Measurements from ENCODE around the gene CCNY. TPM values are rescaled to one million over a fixed set of nuclear protein-coding genes. Genes with fewer than 3 reads are reported as not detected.

Gene CCNY
- total and polyA plus RNA-seq, 9 donors, result 48.0 to 99.6 (median 89.1) TPM

DNA sequence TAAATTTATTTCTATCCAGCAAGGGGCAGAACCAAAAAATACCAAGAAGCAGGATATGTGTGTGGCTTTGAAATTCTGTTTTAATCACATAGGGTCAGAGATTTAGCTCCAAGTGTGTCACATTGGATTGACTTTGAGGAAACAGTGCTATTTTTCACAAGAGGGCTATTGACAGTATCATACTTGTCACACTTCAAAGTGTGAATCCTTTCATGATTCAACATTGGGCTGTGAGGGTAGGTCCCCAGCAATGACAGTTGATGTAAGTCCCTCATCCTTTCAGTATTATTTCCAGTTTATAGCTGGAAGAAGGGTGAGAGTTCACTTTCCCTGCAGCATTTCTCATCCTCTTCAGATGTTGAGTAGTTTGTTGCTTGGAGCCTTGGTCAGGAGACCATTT is 7.4 kb downstream of the CCNY start:
- Histone ChIP-seq H3K27ac (ENCODE audit: low read length) (no peak overlapping the region), H3K4me3 (ENCODE audit: low read length) (no peak overlapping the region), H3K4me1 (ENCODE audit: control insufficient read depth, insufficient read depth, low read length) (peaks cover 21% of the 10 kb centered on the region), H3K27me3 (ENCODE audit: control insufficient read depth, insufficient read depth, low read length) (no peaks in the 10 kb centered on the region), H3K9me3 (replicated peaks; ENCODE audit: control insufficient read depth, low read depth, low read length) (no peaks in the 10 kb centered on the region), H3K36me3 (ENCODE audit: control insufficient read depth, insufficient read depth, low read length) (no peaks in the 10 kb centered on the region)
- DNase-seq, result no peak

DNA sequence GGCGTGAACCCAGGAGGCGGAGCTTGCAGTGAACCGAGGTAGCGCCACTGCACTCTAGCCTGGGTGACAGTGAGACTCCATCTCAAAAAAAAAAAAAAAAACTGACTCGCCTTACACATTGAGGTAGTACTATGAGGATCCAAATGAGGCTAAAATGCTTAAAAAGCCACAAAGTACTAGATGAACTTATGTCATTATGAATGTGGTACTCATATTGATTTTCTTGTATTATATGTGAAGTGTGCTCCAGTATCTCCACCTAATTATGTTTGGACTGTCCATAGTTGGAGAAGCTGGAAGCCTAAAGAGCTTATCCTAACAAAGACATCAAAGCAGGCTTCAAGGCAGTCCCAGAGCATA is 9.1 kb downstream of the CCNY start:
- no peak for DNase-seq
- no peaks in the 10 kb centered on the region for H3K36me3 ChIP-seq (ENCODE audit: control insufficient read depth, insufficient read depth, low read length)
- no CpG with 5 or more reads among the region's 5 CpGs for WGBS (ENCODE audit: insufficient coverage)
- no peak overlapping the region for H3K27ac ChIP-seq (ENCODE audit: low read length)
- peaks cover 20% of the 10 kb centered on the region for H3K4me1 ChIP-seq (ENCODE audit: control insufficient read depth, insufficient read depth, low read length)
- no peak overlapping the region for H3K4me3 ChIP-seq (ENCODE audit: low read length)
- no peaks in the 10 kb centered on the region for H3K9me3 ChIP-seq (replicated peaks; ENCODE audit: control insufficient read depth, low read depth, low read length)
- no peaks in the 10 kb centered on the region for H3K27me3 ChIP-seq (ENCODE audit: control insufficient read depth, insufficient read depth, low read length)

DNA sequence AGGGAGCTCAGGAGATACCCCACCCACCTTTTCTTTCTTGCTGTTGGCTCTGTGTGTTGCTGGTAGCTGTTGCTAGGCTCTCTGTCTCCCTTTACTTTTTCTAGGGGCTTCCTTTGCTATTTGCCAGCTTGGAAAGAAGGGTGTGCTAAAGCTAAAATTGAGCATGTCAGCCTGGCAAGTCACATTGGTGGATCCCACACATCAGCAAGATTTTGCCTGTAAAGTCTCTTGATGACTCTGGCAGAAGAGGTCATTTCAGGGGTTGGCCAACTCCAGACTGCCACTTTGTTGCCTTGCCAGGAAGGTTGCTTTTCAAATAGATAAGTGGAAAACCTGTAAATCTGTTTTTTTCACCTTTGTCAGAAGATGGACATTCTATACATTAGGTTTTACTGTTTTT is 9.9 kb downstream of the CCNY start:
- Histone ChIP-seq H3K27ac (ENCODE audit: low read length) (no peak overlapping the region), H3K4me1 (ENCODE audit: control insufficient read depth, insufficient read depth, low read length) (peaks cover 14% of the 10 kb centered on the region), H3K4me3 (ENCODE audit: low read length) (no peak overlapping the region), H3K27me3 (ENCODE audit: control insufficient read depth, insufficient read depth, low read length) (no peaks in the 10 kb centered on the region), H3K36me3 (ENCODE audit: control insufficient read depth, insufficient read depth, low read length) (no peaks in the 10 kb centered on the region), H3K9me3 (replicated peaks; ENCODE audit: control insufficient read depth, low read depth, low read length) (no peaks in the 10 kb centered on the region)
- DNase-seq, result peak; percentile 48

DNA sequence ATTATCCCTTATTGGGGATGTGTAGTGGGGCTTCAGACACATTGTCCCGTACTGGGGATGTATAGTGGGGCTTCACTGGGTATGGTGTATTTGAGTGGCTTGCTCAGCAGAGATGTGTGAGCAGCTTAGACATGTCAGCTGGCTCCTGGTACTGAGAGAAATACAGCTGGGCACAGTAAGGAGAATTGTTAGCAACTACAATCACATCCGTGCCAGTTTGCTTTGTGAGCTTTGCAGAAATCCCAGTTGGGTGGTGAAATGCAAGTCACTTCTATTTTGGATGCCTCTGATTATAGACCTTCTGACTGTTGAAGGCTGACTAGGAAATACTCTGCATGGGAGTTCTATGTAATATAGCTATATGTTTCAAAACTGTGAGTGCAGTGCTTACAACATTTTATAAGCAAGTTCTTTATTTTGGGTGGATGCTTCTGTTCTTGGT is 10.8 kb downstream of the CCNY start:
- Histone ChIP-seq H3K4me3 (ENCODE audit: low read length) (no peak overlapping the region), H3K27ac (ENCODE audit: low read length) (no peak overlapping the region), H3K4me1 (ENCODE audit: control insufficient read depth, insufficient read depth, low read length) (peaks cover 14% of the 10 kb centered on the region), H3K9me3 (replicated peaks; ENCODE audit: control insufficient read depth, low read depth, low read length) (no peaks in the 10 kb centered on the region), H3K27me3 (ENCODE audit: control insufficient read depth, insufficient read depth, low read length) (no peaks in the 10 kb centered on the region), H3K36me3 (ENCODE audit: control insufficient read depth, insufficient read depth, low read length) (no peaks in the 10 kb centered on the region)
- WGBS (ENCODE audit: insufficient coverage), result 67% methylated on average over 1 of the region's 2 CpGs
- peak; percentile 38 for DNase-seq

DNA sequence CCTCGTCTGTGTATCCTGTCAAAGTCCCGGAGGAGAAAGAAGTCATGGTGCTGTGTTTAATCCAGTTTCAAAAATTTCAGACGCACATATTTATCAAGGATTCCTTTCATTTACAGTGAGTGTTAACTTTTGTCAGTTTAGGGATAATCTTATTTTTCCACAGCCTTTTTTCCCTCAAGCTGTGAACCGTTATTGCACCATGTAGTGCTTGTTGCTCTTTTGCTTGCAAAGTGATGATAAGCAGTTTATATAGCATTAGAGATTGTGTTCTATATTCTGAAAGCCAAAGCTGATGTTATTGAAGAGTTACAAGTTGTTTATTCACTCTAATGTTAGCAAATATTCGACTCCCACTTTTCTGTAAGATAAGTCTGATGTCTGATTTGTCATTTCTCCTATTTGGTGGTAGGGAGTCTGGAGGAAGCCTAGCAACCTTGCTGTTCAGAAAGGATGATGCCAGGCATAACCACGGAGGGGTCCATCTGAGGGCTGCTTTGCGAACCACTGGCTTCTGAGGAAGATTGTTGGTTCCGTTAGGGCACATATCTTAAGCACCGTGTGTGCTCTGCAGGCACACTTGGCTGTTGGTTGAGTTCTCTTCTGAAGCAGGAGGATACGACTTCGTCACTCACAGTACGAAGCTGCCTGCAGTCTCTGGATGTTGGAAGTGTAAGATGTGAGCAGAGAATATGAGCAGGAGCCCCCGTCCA is 11.7 kb downstream of the CCNY start:
- no peak for DNase-seq
- no peaks in the 10 kb centered on the region for H3K9me3 ChIP-seq (replicated peaks; ENCODE audit: control insufficient read depth, low read depth, low read length)
- no peaks in the 10 kb centered on the region for H3K36me3 ChIP-seq (ENCODE audit: control insufficient read depth, insufficient read depth, low read length)
- no peak overlapping the region for H3K4me3 ChIP-seq (ENCODE audit: low read length)
- WGBS (ENCODE audit: insufficient coverage), result 80% methylated on average over 6 of the region's 13 CpGs
- peaks cover 14% of the 10 kb centered on the region for H3K4me1 ChIP-seq (ENCODE audit: control insufficient read depth, insufficient read depth, low read length)
- H3K27ac ChIP-seq (ENCODE audit: low read length), result no peak overlapping the region
- H3K27me3 ChIP-seq (ENCODE audit: control insufficient read depth, insufficient read depth, low read length), result no peaks in the 10 kb centered on the region

DNA sequence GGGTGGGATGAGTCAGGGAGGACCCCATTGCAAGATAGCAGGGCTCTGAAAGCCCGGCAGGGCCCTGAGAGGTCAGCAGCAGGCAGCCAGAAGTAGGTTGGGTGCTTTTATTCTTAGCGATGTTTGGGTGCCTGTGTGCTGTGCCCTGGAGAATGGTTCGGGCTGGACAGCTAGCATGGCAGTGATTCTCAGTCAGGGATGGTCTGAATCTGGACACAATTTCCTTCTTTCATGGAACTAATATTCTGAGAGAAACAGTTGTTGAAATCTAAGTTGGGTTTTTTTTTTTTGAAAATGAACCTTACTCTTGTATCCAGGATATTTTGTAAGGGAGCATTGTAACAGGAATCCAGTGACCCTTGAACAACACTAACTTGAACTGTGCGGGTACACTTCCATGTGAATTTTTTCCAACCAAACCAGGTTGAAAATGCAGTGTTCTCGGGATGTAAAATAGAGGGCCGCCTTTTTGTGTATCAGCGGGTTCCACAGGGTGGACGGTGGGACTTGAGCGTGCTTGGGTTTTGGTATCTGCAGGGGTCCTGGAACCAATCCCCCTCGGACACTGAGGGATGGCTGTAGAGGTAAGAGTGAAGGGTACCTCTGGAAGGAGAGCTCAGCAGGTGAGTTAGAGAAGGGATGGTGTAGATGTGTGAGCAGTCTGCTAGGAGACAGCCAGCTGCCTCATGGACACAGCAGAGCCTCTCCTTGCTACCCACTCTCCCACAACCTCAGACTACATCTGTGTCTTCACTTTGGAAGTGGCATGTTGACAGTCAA is 12.5 kb downstream of the CCNY start:
- H3K4me3 ChIP-seq (ENCODE audit: low read length), result no peak overlapping the region
- WGBS (ENCODE audit: insufficient coverage), result 82% methylated on average over 7 of the region's 10 CpGs
- H3K4me1 ChIP-seq (ENCODE audit: control insufficient read depth, insufficient read depth, low read length), result peaks cover 16% of the 10 kb centered on the region
- no peak overlapping the region for H3K27ac ChIP-seq (ENCODE audit: low read length)
- H3K27me3 ChIP-seq (ENCODE audit: control insufficient read depth, insufficient read depth, low read length), result no peaks in the 10 kb centered on the region
- no peaks in the 10 kb centered on the region for H3K9me3 ChIP-seq (replicated peaks; ENCODE audit: control insufficient read depth, low read depth, low read length)
- H3K36me3 ChIP-seq (ENCODE audit: control insufficient read depth, insufficient read depth, low read length), result no peaks in the 10 kb centered on the region
- no peak for DNase-seq

DNA sequence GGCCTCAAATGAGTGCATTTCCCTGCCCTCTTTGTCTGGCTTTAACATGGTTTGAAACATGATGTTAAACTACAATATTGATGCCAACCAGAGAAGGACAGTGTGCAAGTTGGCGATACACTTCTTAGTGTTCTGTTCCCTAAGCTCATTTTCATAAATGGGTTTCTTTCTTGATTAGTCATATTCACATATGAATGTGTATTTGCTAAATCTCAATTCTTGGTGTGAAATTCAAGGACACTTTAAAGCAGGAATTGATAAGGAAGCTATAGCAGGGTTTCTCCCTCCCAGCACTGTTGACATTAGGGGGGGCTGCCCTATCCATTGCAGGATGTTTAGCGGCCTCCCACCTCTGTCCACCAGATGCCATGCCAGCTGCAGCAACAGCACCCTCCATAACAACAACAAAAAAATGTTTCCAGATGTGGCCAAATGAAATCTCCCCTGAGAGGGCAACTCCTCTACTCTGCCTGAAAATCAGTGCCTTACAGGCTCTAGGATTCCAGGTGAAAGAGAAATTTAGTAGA is 13.1 kb downstream of the CCNY start:
- Histone ChIP-seq H3K27me3 (ENCODE audit: control insufficient read depth, insufficient read depth, low read length) (no peaks in the 10 kb centered on the region), H3K9me3 (replicated peaks; ENCODE audit: control insufficient read depth, low read depth, low read length) (no peaks in the 10 kb centered on the region), H3K36me3 (ENCODE audit: control insufficient read depth, insufficient read depth, low read length) (no peaks in the 10 kb centered on the region), H3K4me1 (ENCODE audit: control insufficient read depth, insufficient read depth, low read length) (peaks cover 18% of the 10 kb centered on the region), H3K4me3 (ENCODE audit: low read length) (no peak overlapping the region), H3K27ac (ENCODE audit: low read length) (no peak overlapping the region)
- WGBS (ENCODE audit: insufficient coverage), result no CpG with 5 or more reads among the region's 2 CpGs
- no peak for DNase-seq

DNA sequence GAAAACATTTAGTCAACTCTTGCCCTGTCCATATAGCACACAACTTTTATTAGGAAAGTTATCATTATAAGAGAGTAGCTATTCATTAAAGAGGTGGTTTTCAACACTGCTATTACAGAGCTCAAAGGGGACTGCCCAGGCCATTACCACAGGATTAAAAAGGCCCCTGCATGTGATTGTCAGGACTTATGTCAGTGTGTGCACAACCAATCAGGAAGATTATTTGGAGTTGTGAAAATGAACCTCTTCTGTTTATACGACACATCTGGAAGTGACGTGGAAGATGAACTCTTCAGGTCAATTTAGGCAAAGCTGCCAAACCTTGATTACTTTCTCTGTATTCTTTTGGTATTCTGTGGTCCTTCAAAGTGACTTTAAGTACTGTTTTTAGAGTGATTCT is 14.7 kb downstream of the CCNY start:
- H3K36me3 ChIP-seq (ENCODE audit: control insufficient read depth, insufficient read depth, low read length), result no peaks in the 10 kb centered on the region
- no peak for DNase-seq
- no peak overlapping the region for H3K4me3 ChIP-seq (ENCODE audit: low read length)
- H3K4me1 ChIP-seq (ENCODE audit: control insufficient read depth, insufficient read depth, low read length), result peaks cover 16% of the 10 kb centered on the region
- H3K27ac ChIP-seq (ENCODE audit: low read length), result no peak overlapping the region
- 60% methylated on average over 1 of the region's 2 CpGs for whole genome bisulfite sequencing (ENCODE audit: insufficient coverage)
- H3K9me3 ChIP-seq (replicated peaks; ENCODE audit: control insufficient read depth, low read depth, low read length), result no peaks in the 10 kb centered on the region
- no peaks in the 10 kb centered on the region for H3K27me3 ChIP-seq (ENCODE audit: control insufficient read depth, insufficient read depth, low read length)

DNA sequence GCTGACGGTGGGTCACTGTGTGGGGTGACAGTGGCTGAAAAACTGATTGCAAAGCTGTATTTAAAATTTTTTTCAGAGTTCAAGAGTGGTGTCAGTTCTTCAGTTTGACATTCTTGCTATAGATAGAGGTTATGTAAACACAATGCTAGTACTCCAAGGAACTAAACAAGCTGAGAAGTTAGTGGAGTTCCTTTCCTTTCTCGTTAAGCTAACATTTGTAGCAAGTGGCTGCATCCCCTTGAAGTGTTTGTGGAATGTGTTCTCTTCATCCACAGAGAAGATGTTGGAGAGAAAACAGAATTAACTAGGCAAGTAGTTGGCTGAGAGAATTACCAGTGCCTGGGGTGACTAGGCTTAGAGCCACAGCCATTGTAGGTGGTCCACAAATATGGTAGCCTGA is 15.8 kb downstream of the CCNY start:
- no CpG with 5 or more reads among the region's 2 CpGs for WGBS (ENCODE audit: insufficient coverage)
- peaks cover 10% of the 10 kb centered on the region for H3K4me1 ChIP-seq (ENCODE audit: control insufficient read depth, insufficient read depth, low read length)
- H3K4me3 ChIP-seq (ENCODE audit: low read length), result no peak overlapping the region
- H3K9me3 ChIP-seq (replicated peaks; ENCODE audit: control insufficient read depth, low read depth, low read length), result no peaks in the 10 kb centered on the region
- H3K27ac ChIP-seq (ENCODE audit: low read length), result no peak overlapping the region
- H3K27me3 ChIP-seq (ENCODE audit: control insufficient read depth, insufficient read depth, low read length), result no peaks in the 10 kb centered on the region
- no peak for DNase-seq
- H3K36me3 ChIP-seq (ENCODE audit: control insufficient read depth, insufficient read depth, low read length), result no peaks in the 10 kb centered on the region

DNA sequence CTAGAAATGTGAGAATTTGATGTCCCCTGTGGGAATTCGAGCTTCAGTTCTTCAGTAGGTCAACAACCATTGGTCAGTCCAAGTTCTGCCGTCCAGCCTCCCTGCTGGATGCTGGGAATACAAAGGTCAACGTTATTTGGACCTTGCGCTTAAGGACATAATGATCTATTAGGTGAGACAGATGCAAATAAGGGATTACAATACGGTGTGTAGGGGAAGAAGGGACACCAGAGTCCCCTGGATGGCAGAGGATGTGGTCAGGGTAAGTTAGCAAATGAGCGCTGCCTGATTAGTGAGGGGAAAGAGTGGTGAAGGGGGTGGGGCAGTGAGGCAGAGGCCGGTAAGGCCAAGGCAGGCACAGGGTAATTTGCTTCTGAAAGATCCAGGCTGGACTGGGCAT is 16.2 kb downstream of the CCNY start:
- no peaks in the 10 kb centered on the region for H3K36me3 ChIP-seq (ENCODE audit: control insufficient read depth, insufficient read depth, low read length)
- H3K9me3 ChIP-seq (replicated peaks; ENCODE audit: control insufficient read depth, low read depth, low read length), result no peaks in the 10 kb centered on the region
- H3K4me3 ChIP-seq (ENCODE audit: low read length), result no peak overlapping the region
- DNase-seq, result no peak
- H3K27ac ChIP-seq (ENCODE audit: low read length), result no peak overlapping the region
- no peaks in the 10 kb centered on the region for H3K27me3 ChIP-seq (ENCODE audit: control insufficient read depth, insufficient read depth, low read length)
- 80% methylated on average over 6 of the region's 7 CpGs for WGBS (ENCODE audit: insufficient coverage)
- H3K4me1 ChIP-seq (ENCODE audit: control insufficient read depth, insufficient read depth, low read length), result peaks cover 9% of the 10 kb centered on the region

Data from muscle of leg (tissue), 11 donors.